CD4-positive, CD25-positive, alpha-beta regulatory T cell (primary cell): ENCODE data around the gene MARCHF11. TPM values are rescaled to one million over a fixed set of nuclear protein-coding genes. Genes with fewer than 3 reads are reported as not detected.

Experiments used
- ATAC-seq, 2 donors: fragments of 150-1000 bp; cut with Tn5 transposase; one replicate each; pipeline ENCODE4 v1.10.0; 2021; ENCODE audit warnings: low read depth in 2 of 2, moderate number of reproducible peaks in 2 of 2, moderate library complexity in 1 of 2
- DNase-seq, 3 donors: peaks; one replicate each; pipeline versions ENCODE4 v3.0.0 to v3.0.0-alpha.2; 2012 to 2022; ENCODE audit warnings: mixed read lengths in 1 of 3
- H3K27ac ChIP-seq: one replicate; pipeline ENCODE4 v1.7.0; 2013; ENCODE audit warnings: mild to moderate bottlenecking, low read length; ENCODE audit not compliant: insufficient read depth, poor library complexity, severe bottlenecking
- H3K27me3 ChIP-seq: one replicate; pipeline ENCODE4 v1.7.0; 2013; ENCODE audit warnings: low read length; ENCODE audit not compliant: control insufficient read depth, insufficient read depth
- H3K36me3 ChIP-seq: one replicate; pipeline ENCODE4 v1.7.0; 2013; ENCODE audit warnings: mild to moderate bottlenecking, low read length, moderate library complexity; ENCODE audit not compliant: control insufficient read depth, insufficient read depth
- H3K4me1 ChIP-seq: 2 replicates; pipeline ENCODE4 v1.7.0; 2013; ENCODE audit warnings: mild to moderate bottlenecking, low read length; ENCODE audit not compliant: insufficient read depth, control insufficient read depth, poor library complexity, severe bottlenecking
- H3K4me3 ChIP-seq: one replicate; pipeline ENCODE4 v1.7.0; 2013; ENCODE audit warnings: low read depth, mild to moderate bottlenecking, low read length, moderate library complexity
- H3K9me3 ChIP-seq, 2 experiments: 1 replicate in 1 of 2; 2 replicates in 1 of 2; pipeline ENCODE4 v1.7.0; 2013; ENCODE audit warnings: low read length in 2 of 2, mild to moderate bottlenecking in 1 of 2, moderate library complexity in 1 of 2; ENCODE audit not compliant: control insufficient read depth in 2 of 2
- H3K27ac Mint-ChIP-seq, 3 donors: one replicate each; pipeline ENCODE4 v1.8.0; 2020 to 2022; ENCODE audit warnings: mild to moderate bottlenecking in 3 of 3, mixed read lengths in 3 of 3, moderate library complexity in 2 of 3
- H3K27me3 Mint-ChIP-seq: one replicate; pipeline ENCODE4 v1.8.0; 2022; ENCODE audit warnings: mild to moderate bottlenecking, mixed read lengths
- H3K36me3 Mint-ChIP-seq: one replicate; pipeline ENCODE4 v1.8.0; 2020; ENCODE audit warnings: mixed read lengths
- H3K4me1 Mint-ChIP-seq, 4 donors: one replicate each; pipeline ENCODE4 v1.8.0; 2020 to 2022; ENCODE audit warnings: mixed read lengths in 4 of 4, mild to moderate bottlenecking in 1 of 4
- H3K4me3 Mint-ChIP-seq, 4 donors: one replicate each; pipeline ENCODE4 v1.8.0; 2020 to 2022; ENCODE audit warnings: mild to moderate bottlenecking in 4 of 4, mixed read lengths in 4 of 4, moderate library complexity in 3 of 4
- H3K9me3 Mint-ChIP-seq, 7 donors: one replicate each; pipeline ENCODE4 v1.8.0; 2020 to 2022; ENCODE audit warnings: mixed read lengths in 7 of 7, mild to moderate bottlenecking in 3 of 7, moderate library complexity in 2 of 7
- polyA plus RNA-seq, 4 donors: library from polyadenylated mRNA; unstranded; fragments of 300-500 nt; fragmentation: Illumina TruSeq; gene quantifications; one replicate each; pipeline ENCODE4 v1.2.3, GENCODE V29; 2021
- total RNA-seq: library from RNA; stranded (reverse); gene quantifications from one replicate; pipeline ENCODE4 v1.2.3, GENCODE V29; 2022

Gene MARCHF11
- total and polyA plus RNA-seq, 5 donors from 2014 or later: not detected

- DNase-seq: no peak
- H3K36me3 Mint-ChIP-seq: no peaks in the 10 kb centered on the region
Measured at GRCh38 chr5:16143361-16144049, 36.1 kb downstream of the MARCHF11 start.

GRCh38 chr5:16140944-16141343 lies 38.6 kb downstream of the MARCHF11 start:
- Mint-ChIP-seq H3K36me3 (no peaks in the 10 kb centered on the region), H3K9me3 (peaks cover 0 to 12% (median 3%) of the 10 kb centered on the region in 7 donors), H3K27ac (no peak overlapping the region), H3K4me3 (no peak overlapping the region), H3K27me3 (no peaks in the 10 kb centered on the region), H3K4me1 (no peaks in the 10 kb centered on the region)
- H3K4me3 ChIP-seq: no peak overlapping the region
- no peaks in the 10 kb centered on the region for H3K4me1 ChIP-seq
- DNase-seq: no peak
- no peaks in the 10 kb centered on the region for H3K36me3 ChIP-seq
- H3K27me3 ChIP-seq: no peaks in the 10 kb centered on the region
- ATAC-seq: no peak
- H3K9me3 ChIP-seq: no peaks in the 10 kb centered on the region
- H3K27ac ChIP-seq: no peak overlapping the region

More at GRCh38 chr5:16143361-16144049, 36.1 kb downstream of the MARCHF11 start:
- H3K4me3 Mint-ChIP-seq: no peak overlapping the region
- Histone ChIP-seq H3K27me3 (no peaks in the 10 kb centered on the region), H3K27ac (no peak overlapping the region), H3K9me3 (no peaks in the 10 kb centered on the region), H3K36me3 (no peaks in the 10 kb centered on the region), H3K4me1 (no peaks in the 10 kb centered on the region), H3K4me3 (no peak overlapping the region)
- H3K27ac Mint-ChIP-seq: peak overlapping the region in 1 of 3 donors; percentile 54
- H3K27me3 Mint-ChIP-seq: no peaks in the 10 kb centered on the region
- no peaks in the 10 kb centered on the region for H3K4me1 Mint-ChIP-seq
- peaks cover 0 to 10% (median 4%) of the 10 kb centered on the region in 7 donors for H3K9me3 Mint-ChIP-seq
- ATAC-seq: no peak

DNA sequence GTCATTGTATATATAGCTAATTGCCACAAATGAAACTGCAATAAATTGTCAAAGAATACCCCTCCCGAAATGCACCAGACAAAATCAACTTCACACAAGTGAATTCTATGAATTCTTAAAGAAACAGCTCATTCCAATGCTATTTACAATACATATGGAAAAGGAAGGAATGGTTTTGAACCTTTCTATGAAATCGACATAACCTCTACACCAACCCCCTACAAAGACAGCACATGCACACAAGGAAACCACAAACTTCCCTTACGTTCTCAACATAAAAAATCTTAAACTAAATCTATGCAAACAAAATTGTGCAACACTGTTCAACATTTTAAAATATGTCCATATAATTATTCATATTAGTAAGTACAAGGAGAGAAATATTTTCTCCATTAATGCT lies 39.2 kb downstream of the MARCHF11 start:
- H3K4me1 ChIP-seq: no peaks in the 10 kb centered on the region
- Mint-ChIP-seq H3K4me1 (no peaks in the 10 kb centered on the region), H3K36me3 (no peaks in the 10 kb centered on the region), H3K27me3 (no peaks in the 10 kb centered on the region), H3K9me3 (peaks cover 0 to 12% (median 4%) of the 10 kb centered on the region in 7 donors), H3K27ac (no peak overlapping the region), H3K4me3 (no peak overlapping the region)
- ATAC-seq: no peak
- no peaks in the 10 kb centered on the region for H3K9me3 ChIP-seq
- no peak for DNase-seq
- no peaks in the 10 kb centered on the region for H3K27me3 ChIP-seq
- no peak overlapping the region for H3K27ac ChIP-seq
- H3K4me3 ChIP-seq: no peak overlapping the region
- no peaks in the 10 kb centered on the region for H3K36me3 ChIP-seq

DNA sequence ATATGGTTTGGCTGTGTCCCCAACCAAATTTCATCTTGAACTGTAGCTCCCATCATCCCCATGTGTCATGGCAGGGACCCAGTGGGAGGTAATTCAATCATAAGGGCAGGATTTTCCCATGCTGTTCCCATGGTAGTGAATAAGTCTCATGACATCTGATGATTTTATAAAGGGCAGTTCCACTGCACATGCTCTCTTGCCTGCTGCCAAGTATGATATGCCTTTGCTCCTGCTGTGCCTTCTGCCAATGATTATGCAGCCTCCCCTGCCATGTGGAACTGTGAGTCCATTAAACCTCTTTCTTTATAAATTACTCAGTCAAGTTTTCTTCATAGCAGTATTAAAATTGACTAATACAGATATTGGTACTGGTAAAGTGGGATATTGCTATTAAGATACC lies 42.4 kb downstream of the MARCHF11 start:
- Mint-ChIP-seq H3K4me1 (no peaks in the 10 kb centered on the region), H3K36me3 (no peaks in the 10 kb centered on the region), H3K4me3 (no peak overlapping the region), H3K27ac (no peak overlapping the region), H3K27me3 (no peaks in the 10 kb centered on the region), H3K9me3 (peaks cover 0 to 10% (median 6%) of the 10 kb centered on the region in 7 donors)
- no peak for DNase-seq
- Histone ChIP-seq H3K27me3 (no peaks in the 10 kb centered on the region), H3K27ac (no peak overlapping the region), H3K9me3 (no peaks in the 10 kb centered on the region), H3K4me1 (no peaks in the 10 kb centered on the region), H3K36me3 (no peaks in the 10 kb centered on the region), H3K4me3 (no peak overlapping the region)
- ATAC-seq: no peak

DNA sequence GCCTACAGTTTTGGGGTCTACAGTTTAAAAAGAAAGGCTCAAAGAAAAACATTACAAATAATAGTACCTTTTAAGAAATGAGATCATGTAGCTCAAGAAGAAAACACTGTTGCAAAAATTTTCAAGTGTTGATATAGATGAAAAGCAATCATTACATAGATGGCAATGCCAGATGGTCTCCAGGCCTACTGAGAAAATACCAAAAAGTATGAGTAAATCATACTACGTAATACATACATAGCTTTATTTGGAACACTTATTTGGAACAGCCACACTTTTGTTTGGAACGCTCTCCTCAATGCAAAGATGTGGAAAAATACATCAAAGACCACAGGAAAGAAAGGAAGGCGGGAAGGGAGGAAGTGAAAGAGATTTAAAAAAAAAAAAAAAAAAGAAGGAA lies 44.1 kb downstream of the MARCHF11 start:
- H3K27me3 ChIP-seq: no peaks in the 10 kb centered on the region
- Mint-ChIP-seq H3K36me3 (no peaks in the 10 kb centered on the region), H3K27me3 (no peaks in the 10 kb centered on the region), H3K4me3 (no peak overlapping the region), H3K27ac (no peak overlapping the region), H3K4me1 (no peaks in the 10 kb centered on the region), H3K9me3 (peaks cover 0 to 10% (median 6%) of the 10 kb centered on the region in 7 donors)
- ATAC-seq: no peak
- no peaks in the 10 kb centered on the region for H3K36me3 ChIP-seq
- no peaks in the 10 kb centered on the region for H3K4me1 ChIP-seq
- H3K9me3 ChIP-seq: no peaks in the 10 kb centered on the region
- no peak overlapping the region for H3K27ac ChIP-seq
- H3K4me3 ChIP-seq: no peak overlapping the region
- DNase-seq: no peak

DNA sequence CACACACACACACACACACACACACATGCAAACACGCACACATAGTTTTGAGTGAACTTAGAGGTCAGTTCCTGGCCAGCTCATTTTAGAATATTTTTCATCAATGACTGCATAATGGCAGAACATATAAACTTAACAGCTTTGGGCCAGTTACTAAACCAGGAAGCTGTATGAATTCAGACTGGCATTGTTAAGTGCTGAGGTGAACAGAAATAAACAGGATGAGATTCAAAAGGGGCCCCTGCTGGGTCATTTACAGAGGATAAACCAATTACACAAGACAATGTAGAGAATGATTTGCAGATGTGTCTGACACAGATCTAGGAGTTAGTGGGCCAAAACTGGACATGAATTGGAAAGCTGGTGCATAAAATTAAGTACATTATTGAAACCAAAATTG lies 44.6 kb downstream of the MARCHF11 start:
- no peaks in the 10 kb centered on the region for H3K4me1 Mint-ChIP-seq
- no peak overlapping the region for H3K27ac Mint-ChIP-seq
- Histone ChIP-seq H3K4me3 (no peak overlapping the region), H3K4me1 (no peaks in the 10 kb centered on the region), H3K36me3 (no peaks in the 10 kb centered on the region), H3K27ac (no peak overlapping the region), H3K9me3 (no peaks in the 10 kb centered on the region), H3K27me3 (no peaks in the 10 kb centered on the region)
- H3K36me3 Mint-ChIP-seq: no peaks in the 10 kb centered on the region
- no peaks in the 10 kb centered on the region for H3K27me3 Mint-ChIP-seq
- no peak for ATAC-seq
- H3K4me3 Mint-ChIP-seq: no peak overlapping the region
- DNase-seq: no peak
- H3K9me3 Mint-ChIP-seq: peaks cover 0 to 7% (median 5%) of the 10 kb centered on the region in 7 donors

DNA sequence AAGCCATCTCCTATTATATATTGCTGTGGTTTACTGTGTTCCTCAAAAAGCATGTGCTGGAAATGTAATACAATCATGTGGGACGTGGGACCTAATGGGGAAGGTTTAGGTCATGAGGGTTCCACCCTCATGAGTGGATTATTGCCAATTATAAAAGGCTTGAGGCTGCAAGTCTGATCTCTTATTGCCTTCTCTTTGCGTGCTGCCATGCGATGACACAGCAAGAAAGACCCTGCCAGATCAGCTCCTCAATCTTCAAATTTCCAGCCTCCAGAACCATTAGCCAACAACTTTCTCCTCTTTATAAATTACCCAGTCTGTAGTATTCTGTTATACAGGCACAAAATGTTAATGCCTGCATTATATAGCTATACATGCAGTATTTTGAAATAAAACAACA lies 45.4 kb downstream of the MARCHF11 start:
- Mint-ChIP-seq H3K36me3 (no peaks in the 10 kb centered on the region), H3K9me3 (peaks cover 0 to 7% (median 5%) of the 10 kb centered on the region in 7 donors), H3K27ac (no peak overlapping the region), H3K4me1 (no peaks in the 10 kb centered on the region), H3K27me3 (no peaks in the 10 kb centered on the region), H3K4me3 (no peak overlapping the region)
- H3K9me3 ChIP-seq: no peaks in the 10 kb centered on the region
- H3K27ac ChIP-seq: no peak overlapping the region
- H3K36me3 ChIP-seq: no peaks in the 10 kb centered on the region
- no peaks in the 10 kb centered on the region for H3K27me3 ChIP-seq
- DNase-seq (no peak), ATAC-seq (no peak)
- no peak overlapping the region for H3K4me3 ChIP-seq
- H3K4me1 ChIP-seq: no peaks in the 10 kb centered on the region

DNA sequence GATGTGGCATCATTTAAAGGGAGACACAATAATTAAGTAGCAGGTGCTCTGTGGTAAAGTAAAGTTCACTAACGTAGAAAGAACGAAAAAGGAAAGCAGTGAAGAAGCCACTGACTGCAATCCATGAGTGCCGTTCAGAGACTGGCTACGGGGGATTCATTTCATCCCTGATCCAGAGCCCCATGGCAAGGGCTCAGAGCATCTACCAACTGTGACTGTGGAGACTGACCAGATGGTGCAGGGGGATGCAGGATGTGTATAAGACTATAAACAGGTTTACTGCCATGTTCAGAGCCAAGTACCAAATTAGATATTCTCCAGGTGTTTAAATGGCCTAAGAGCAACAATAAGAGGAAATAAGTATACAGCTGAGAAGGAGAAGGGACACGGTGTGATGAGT lies 47.7 kb downstream of the MARCHF11 start:
- DNase-seq (no peak), ATAC-seq (no peak)
- H3K27ac ChIP-seq: no peak overlapping the region
- no peaks in the 10 kb centered on the region for H3K27me3 ChIP-seq
- Mint-ChIP-seq H3K27me3 (no peaks in the 10 kb centered on the region), H3K4me3 (no peak overlapping the region), H3K27ac (no peak overlapping the region), H3K4me1 (no peaks in the 10 kb centered on the region), H3K36me3 (no peaks in the 10 kb centered on the region), H3K9me3 (peaks cover 0 to 7% (median 3%) of the 10 kb centered on the region in 7 donors)
- H3K9me3 ChIP-seq: no peaks in the 10 kb centered on the region
- no peaks in the 10 kb centered on the region for H3K4me1 ChIP-seq
- H3K36me3 ChIP-seq: no peaks in the 10 kb centered on the region
- H3K4me3 ChIP-seq: no peak overlapping the region
